Activated B cell treated with CpG ODN at 0.5 μM for 24 hours (primary cell): ENCODE data around the gene RAB20. TPM values are rescaled to one million over a fixed set of nuclear protein-coding genes. Genes with fewer than 3 reads are reported as not detected.

ENCODE experiments used
- ATAC-seq: fragments of 200-7000 bp; cut with Tn5 transposase; one replicate; pipeline ENCODE4 v1.10.0; 2021; ENCODE audit warnings: low read depth, mild to moderate bottlenecking, moderate library complexity
- CTCF ChIA-PET: fragments of 350-600 bp; sonication (Branson Sonifier 250); formaldehyde crosslinking; loops from one replicate; lab custom pipeline; 2021; ENCODE audit warnings: antibody characterized with exemption; lab: Charles Lee
- POLR2A ChIA-PET: fragments of 350-600 bp; sonication (Branson Sonifier 250); formaldehyde crosslinking; loops from one replicate; lab custom pipeline; 2021; ENCODE audit warnings: antibody characterized with exemption; lab: Charles Lee
- DNase-seq: peaks from one replicate; pipeline ENCODE4 v3.0.0; 2022
- H3K27ac Mint-ChIP-seq: one replicate; pipeline ENCODE4 v1.8.0; 2020; ENCODE audit warnings: mixed read lengths
- H3K27me3 Mint-ChIP-seq: one replicate; pipeline ENCODE4 v1.8.0; 2021; ENCODE audit warnings: mixed read lengths
- H3K36me3 Mint-ChIP-seq: one replicate; pipeline ENCODE4 v1.8.0; 2021; ENCODE audit warnings: low read depth, mixed read lengths
- H3K4me1 Mint-ChIP-seq: one replicate; pipeline ENCODE4 v1.8.0; 2021; ENCODE audit warnings: mixed read lengths
- H3K4me3 Mint-ChIP-seq: one replicate; pipeline ENCODE4 v1.8.0; 2020; ENCODE audit warnings: mild to moderate bottlenecking, mixed read lengths
- H3K9me3 Mint-ChIP-seq: one replicate; pipeline ENCODE4 v1.8.0; 2020; ENCODE audit warnings: mixed read lengths
- CTCF ChIP-seq: fragments of 200-600 bp; IDR thresholded peaks from one replicate; pipeline ENCODE4 v1.8.0; 2022; ENCODE audit warnings: antibody characterized with exemption, mild to moderate bottlenecking
- intact Hi-C: fragments of 100-400 bp; cut with micrococcal nuclease; formaldehyde crosslinking; loops from one replicate; pipeline ENCODE4 v1.15.1; 2024
- total RNA-seq: library from RNA; stranded (reverse); gene quantifications from 2 replicates; pipeline ENCODE4 v1.2.3, GENCODE V29; 2022

RAB20 gene
- total RNA-seq, 1 donor from 2014 or later, result 3.1 TPM

GRCh38 chr13:110581506-110582185 lies 20.1 kb upstream of the RAB20 start:
- Mint-ChIP-seq H3K36me3 (no peaks in the 10 kb centered on the region), H3K4me3 (no peak overlapping the region), H3K27me3 (peaks cover 5% of the 10 kb centered on the region), H3K4me1 (no peaks in the 10 kb centered on the region), H3K27ac (no peak overlapping the region), H3K9me3 (no peaks in the 10 kb centered on the region)
- no peak for TF ChIP-seq CTCF
- ChIA-PET CTCF (no interaction called here), POLR2A (no interaction called here)
- ATAC-seq (no peak), DNase-seq (no peak)
- intact Hi-C loops, result no loop called here

- TF ChIP-seq CTCF, result no peak
- Mint-ChIP-seq H3K27ac (no peak overlapping the region), H3K9me3 (no peaks in the 10 kb centered on the region), H3K36me3 (no peaks in the 10 kb centered on the region), H3K27me3 (peaks cover 5% of the 10 kb centered on the region), H3K4me1 (peaks cover 5% of the 10 kb centered on the region), H3K4me3 (no peak overlapping the region)
- intact Hi-C loops, result no loop called here
- POLR2A ChIA-PET, result no interaction called here
- CTCF ChIA-PET, result interaction anchor here (0.9 kb wide), 1 partner anchor 125 kb away, joined by 3 read pairs; no protein-coding TSS in a partner anchor
- DNase-seq, result no peak
- ATAC-seq, result no peak
These were observed 19.3 kb upstream of the RAB20 start for GRCh38 chr13:110580800-110581199.

- Mint-ChIP-seq H3K36me3 (no peaks in the 10 kb centered on the region), H3K27me3 (peaks cover 15% of the 10 kb centered on the region), H3K4me3 (no peak overlapping the region), H3K4me1 (peaks cover 13% of the 10 kb centered on the region), H3K27ac (no peak overlapping the region), H3K9me3 (no peaks in the 10 kb centered on the region)
- CTCF ChIA-PET, result no interaction called here
- no peak for ATAC-seq
- DNase-seq, result no peak
- POLR2A ChIA-PET, result no interaction called here
- no peak for TF ChIP-seq CTCF
- intact Hi-C loops, result no loop called here
These were observed 16.8 kb upstream of the RAB20 start for GRCh38 chr13:110578363-110578762.

GRCh38 chr13:110576736-110577476 lies 15.4 kb upstream of the RAB20 start:
- H3K4me3 Mint-ChIP-seq, result no peak overlapping the region
- peaks cover 13% of the 10 kb centered on the region for H3K4me1 Mint-ChIP-seq
- ATAC-seq (no peak), DNase-seq (no peak)
- ChIA-PET POLR2A (no interaction called here), CTCF (no interaction called here)
- TF ChIP-seq CTCF, result no peak
- H3K9me3 Mint-ChIP-seq, result no peaks in the 10 kb centered on the region
- H3K27ac Mint-ChIP-seq, result no peak overlapping the region
- H3K27me3 Mint-ChIP-seq, result peaks cover 15% of the 10 kb centered on the region
- intact Hi-C loops, result no loop called here
- H3K36me3 Mint-ChIP-seq, result no peaks in the 10 kb centered on the region

- Mint-ChIP-seq H3K9me3 (no peaks in the 10 kb centered on the region), H3K27me3 (peaks cover 18% of the 10 kb centered on the region), H3K4me1 (peaks cover 13% of the 10 kb centered on the region), H3K4me3 (peak overlapping the region; percentile 61), H3K27ac (no peak overlapping the region), H3K36me3 (no peaks in the 10 kb centered on the region)
- DNase-seq (no peak), ATAC-seq (no peak)
- POLR2A ChIA-PET, result interaction anchor here (0.5 to 0.6 kb wide), 2 partner anchors 10 to 631 kb away, joined by 3 to 7 read pairs; no protein-coding TSS in a partner anchor
- TF ChIP-seq CTCF, result no peak
- CTCF ChIA-PET, result no interaction called here
- intact Hi-C loops, result no loop called here
These were observed 14.5 kb upstream of the RAB20 start for GRCh38 chr13:110576070-110576394.
